Heart left ventricle (tissue), 16 donors: ENCODE data around the gene PGGT1B. TPM values are rescaled to one million over a fixed set of nuclear protein-coding genes. Genes with fewer than 3 reads are reported as not detected.

Experiments
- ATAC-seq, 4 donors: fragments of 200-7000 bp; cut with Tn5 transposase; one replicate each; pipeline ENCODE4 v1.9.1; 2020 to 2022; ENCODE audit warnings: moderate library complexity in 4 of 4, mild to moderate bottlenecking in 3 of 4, moderate number of reproducible peaks in 1 of 4
- DNase-seq, 5 donors: peaks; one replicate each; pipeline ENCODE4 v3.0.0-alpha.2; 2020
- H3K27ac ChIP-seq, 12 donors: fragments of 200-600 bp; sonication (generic) in 4 of 12; one replicate each; pipeline versions ENCODE4 v1.5.0 to v1.8.0; 2016 to 2022; ENCODE audit warnings: mild to moderate bottlenecking in 2 of 12
- H3K27me3 ChIP-seq, 9 donors: fragments of 200-600 bp; sonication (generic) in 2 of 9; one replicate each; pipeline versions ENCODE4 v1.5.1 to v1.8.0; 2016 to 2022; ENCODE audit warnings: mild to moderate bottlenecking in 3 of 9
- H3K36me3 ChIP-seq, 9 donors: fragments of 200-600 bp; sonication (generic) in 2 of 9; one replicate each; pipeline versions ENCODE4 v1.5.0 to v1.8.0; 2018 to 2022; ENCODE audit warnings: mild to moderate bottlenecking in 2 of 9
- H3K4me1 ChIP-seq, 12 donors: fragments of 200-600 bp; sonication (generic) in 4 of 12; one replicate each; pipeline versions ENCODE4 v1.5.0 to v1.8.0; 2016 to 2022; ENCODE audit warnings: mild to moderate bottlenecking in 3 of 12
- H3K4me3 ChIP-seq, 12 donors: fragments of 200-600 bp; sonication (generic) in 4 of 12; one replicate each; pipeline versions ENCODE4 v1.5.0 to v1.8.0; 2017 to 2022; ENCODE audit warnings: mild to moderate bottlenecking in 9 of 12, moderate library complexity in 4 of 12
- H3K9me3 ChIP-seq, 12 donors: fragments of 200-600 bp; sonication (generic) in 4 of 12; one replicate each; pipeline versions ENCODE4 v1.5.0 to v1.8.0; 2016 to 2022; ENCODE audit warnings: mild to moderate bottlenecking in 1 of 12
- POLR2A ChIP-seq, 2 donors: fragments of 450-650 bp; IDR thresholded peaks; one replicate each; pipeline ENCODE4 v1.6.1; 2017; ENCODE audit warnings: antibody characterized with exemption in 2 of 2, mild to moderate bottlenecking in 2 of 2, moderate library complexity in 2 of 2
- WGBS, 4 donors: extraction: QIAGEN DNeasy Blood & Tissue Kit in 2 of 4; methylation state at CpG; one replicate each; pipeline versions ENCODE4 v1.1.5 to v1.1.7; 2013 to 2018; 5-methylcytosine and 5-hydroxymethylcytosine counted together
- intact Hi-C, 10 donors: fragments of 100-400 bp; cut with DNase I; formaldehyde crosslinking; loops; one replicate each; pipeline versions ENCODE4 v1.11.1 to v1.14.2; 2022
- polyA plus RNA-seq, 2 donors: library from polyadenylated mRNA; stranded (reverse); fragments of 200-250 nt; gene quantifications; one replicate each; pipeline ENCODE4 v1.2.3, GENCODE V29; 2013
- total RNA-seq, 9 donors: library from RNA; depleted of rRNA in 2 of 9; stranded (reverse); fragments of >200 nt in 2 of 9; fragmentation: NEBNext Ultra II Directional in 3 of 9; extraction: Animal tissue kit (Norgen Biotek cat#: 25700) in 3 of 9; gene quantifications; one replicate each; pipeline versions ENCODE4 v1.1.0 to v1.2.4, GENCODE V29; 2016 to 2023
- TF ChIP-seq, protein P1 (sequence below), 12 donors: fragments of 200-600 bp; sonication (generic) in 4 of 12; IDR thresholded peaks; one replicate each; pipeline versions ENCODE4 v1.5.0 to v1.8.0; 2018 to 2022; ENCODE audit warnings: antibody characterized with exemption in 12 of 12, mild to moderate bottlenecking in 5 of 12
- donor health status: ischemic (EF 13 %, LVEDD 7.1; RV severe dilation, severe dysfunction).
- donor health status: healthy with polysubstance abuse.
- donor health status: DM: no; HTN: yes; CAD: no.
- donor health status: DM: no; HTN: no; CAD: no.
- donor health status: ischemic (EF 25% LVEDD 6.9; RV normal size, moderate dysfunction).
- donor health status: ischemic (EF 25% LVEDD 5.7; RV mildly dilated, moderate dysfunction).
- donor health status: healthy.
- donor health status: DM: yes; HTN: yes; CAD: no.
- donor health status: ischemic (EF 35%, LVEDD 5.7; RV mildly dilated, moderate dysfunction).
- donor health status: nonischemic (EF 11% LVEDD 7.7; RV severe dilation, severe dysfunction).
- donor health status: DM: yes; HTN: yes; CAD: no.
- donor health status: PGD.
- donor health status: ischemic (EF 29% LVEDD 5.4; RV normal size, mild dysfunction).
- donor health status: nonischemic (EF 23%, LVEDD 6.1; RV moderate dilation, normal function).

Gene PGGT1B
- total and polyA plus RNA-seq, 11 donors: 2.8 to 36.8 (median 23.1) TPM

DNA sequence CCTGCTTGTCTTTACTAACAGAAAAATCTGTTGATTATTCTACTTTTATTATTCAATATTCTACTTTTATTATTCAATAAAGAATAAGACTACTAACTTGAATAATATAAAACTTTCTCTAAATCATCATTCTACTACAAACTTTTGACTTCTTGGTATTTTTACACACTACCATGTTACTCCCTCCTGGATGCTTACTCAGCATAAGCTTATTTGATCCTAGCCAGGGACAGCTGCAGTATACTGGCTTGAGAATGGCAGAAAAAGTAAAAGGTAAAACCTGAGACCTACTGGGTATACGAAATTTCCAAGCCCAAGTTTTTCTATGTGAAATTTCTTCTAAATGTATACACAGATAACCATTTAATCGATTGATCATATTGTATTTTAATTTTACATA is 26.1 kb downstream of the PGGT1B start:
- DNase-seq (no peak), ATAC-seq (no peak)
- no peaks in the 10 kb centered on the region for H3K9me3 ChIP-seq
- H3K36me3 ChIP-seq: peaks cover 0 to 88% (median 74%) of the 10 kb centered on the region in 9 donors
- no peak for TF ChIP-seq POLR2A (IDR thresholded peaks at IDR 0.05)
- TF ChIP-seq, protein P1, sequence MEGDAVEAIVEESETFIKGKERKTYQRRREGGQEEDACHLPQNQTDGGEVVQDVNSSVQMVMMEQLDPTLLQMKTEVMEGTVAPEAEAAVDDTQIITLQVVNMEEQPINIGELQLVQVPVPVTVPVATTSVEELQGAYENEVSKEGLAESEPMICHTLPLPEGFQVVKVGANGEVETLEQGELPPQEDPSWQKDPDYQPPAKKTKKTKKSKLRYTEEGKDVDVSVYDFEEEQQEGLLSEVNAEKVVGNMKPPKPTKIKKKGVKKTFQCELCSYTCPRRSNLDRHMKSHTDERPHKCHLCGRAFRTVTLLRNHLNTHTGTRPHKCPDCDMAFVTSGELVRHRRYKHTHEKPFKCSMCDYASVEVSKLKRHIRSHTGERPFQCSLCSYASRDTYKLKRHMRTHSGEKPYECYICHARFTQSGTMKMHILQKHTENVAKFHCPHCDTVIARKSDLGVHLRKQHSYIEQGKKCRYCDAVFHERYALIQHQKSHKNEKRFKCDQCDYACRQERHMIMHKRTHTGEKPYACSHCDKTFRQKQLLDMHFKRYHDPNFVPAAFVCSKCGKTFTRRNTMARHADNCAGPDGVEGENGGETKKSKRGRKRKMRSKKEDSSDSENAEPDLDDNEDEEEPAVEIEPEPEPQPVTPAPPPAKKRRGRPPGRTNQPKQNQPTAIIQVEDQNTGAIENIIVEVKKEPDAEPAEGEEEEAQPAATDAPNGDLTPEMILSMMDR (IDR thresholded peaks at IDR 0.05): no peak
- H3K27ac ChIP-seq: no peak overlapping the region
- intact Hi-C loops: no loop called here
- no peaks in the 10 kb centered on the region for H3K27me3 ChIP-seq
- H3K4me1 ChIP-seq: peaks cover 0 to 2% (median 0%) of the 10 kb centered on the region in 12 donors
- 95 to 96% (median 95%) methylated on average over 2 of the region's 2 CpGs for WGBS, 4 donors
- no peak overlapping the region for H3K4me3 ChIP-seq

DNA sequence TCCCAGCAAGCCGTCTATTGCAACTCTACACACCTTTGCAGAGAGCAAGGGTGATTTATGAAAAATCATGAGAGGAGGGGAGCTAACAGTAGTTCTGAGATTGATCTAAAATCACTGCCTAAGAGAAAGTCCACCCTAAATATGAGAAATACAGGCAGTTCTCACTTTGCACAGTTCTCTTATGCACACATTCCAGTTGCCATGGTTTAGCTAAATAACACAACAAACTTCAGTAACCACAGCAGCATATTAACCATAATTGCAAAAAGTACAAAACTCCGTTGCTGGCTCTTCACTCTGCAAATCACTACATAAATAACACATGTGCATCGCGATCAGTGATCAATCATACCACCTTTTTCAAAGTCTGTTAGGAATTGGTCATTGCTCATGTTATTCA is 31.1 kb downstream of the PGGT1B start:
- H3K27ac ChIP-seq: no peak overlapping the region
- no peaks in the 10 kb centered on the region for H3K9me3 ChIP-seq
- WGBS, 4 donors: 93 to 97% (median 94%) methylated on average over 4 of the region's 4 CpGs
- DNase-seq (no peak), ATAC-seq (no peak)
- no peak for TF ChIP-seq POLR2A (IDR thresholded peaks at IDR 0.05)
- TF ChIP-seq, protein P1 (IDR thresholded peaks at IDR 0.05): no peak
- H3K27me3 ChIP-seq: no peaks in the 10 kb centered on the region
- intact Hi-C loops: no loop called here
- H3K36me3 ChIP-seq: peaks cover 0 to 89% (median 75%) of the 10 kb centered on the region in 9 donors
- no peak overlapping the region for H3K4me3 ChIP-seq
- H3K4me1 ChIP-seq: no peaks in the 10 kb centered on the region

DNA sequence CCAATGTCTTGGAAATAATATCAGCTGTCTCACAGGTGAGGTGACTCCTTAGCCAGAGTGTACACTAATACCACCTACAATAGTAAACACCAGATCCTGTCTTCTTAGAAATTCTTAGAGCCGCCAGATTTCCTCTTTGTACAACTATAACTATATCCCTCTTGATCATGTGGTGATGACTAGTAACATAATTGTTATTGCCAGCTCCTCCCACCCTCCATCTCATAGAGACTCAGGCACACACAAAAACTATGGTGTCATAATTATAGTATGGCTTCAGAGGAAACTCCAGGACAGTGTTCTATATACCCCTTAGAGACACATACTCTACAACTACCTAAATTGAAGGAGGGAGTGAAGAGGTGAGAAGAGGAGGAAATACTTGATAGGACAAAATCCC is 33.1 kb downstream of the PGGT1B start:
- no peaks in the 10 kb centered on the region for H3K9me3 ChIP-seq
- peaks cover 0 to 84% (median 56%) of the 10 kb centered on the region in 9 donors for H3K36me3 ChIP-seq
- TF ChIP-seq, protein P1 (IDR thresholded peaks at IDR 0.05): no peak
- no peak for TF ChIP-seq POLR2A (IDR thresholded peaks at IDR 0.05)
- no peak for DNase-seq
- ATAC-seq: no peak
- no peak overlapping the region for H3K4me3 ChIP-seq
- 96 to 100% (median 99%) methylated on average over 1 of the region's 1 CpG for WGBS, 4 donors
- no peaks in the 10 kb centered on the region for H3K4me1 ChIP-seq
- no peak overlapping the region for H3K27ac ChIP-seq
- intact Hi-C loops: no loop called here
- no peaks in the 10 kb centered on the region for H3K27me3 ChIP-seq

DNA sequence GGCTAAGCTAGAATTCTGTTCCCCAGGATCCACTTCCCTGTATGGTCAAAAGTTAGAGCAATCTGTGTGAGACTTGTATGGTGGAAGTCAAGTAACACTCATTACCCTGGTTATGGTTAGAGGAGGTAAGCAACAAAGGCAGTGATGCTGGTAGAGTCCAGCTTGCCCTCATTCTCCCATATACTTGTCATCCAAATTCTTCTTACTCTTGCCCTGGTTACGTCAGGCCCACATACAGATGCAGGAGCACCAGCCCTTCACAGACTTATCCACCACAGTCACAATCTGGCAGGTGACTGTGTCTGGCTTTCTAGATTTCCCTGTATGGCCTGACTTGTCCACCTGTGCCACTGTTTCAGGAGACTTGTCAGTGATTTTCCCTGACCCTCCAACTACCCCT is 35.4 kb downstream of the PGGT1B start:
- Histone ChIP-seq H3K4me1 (no peaks in the 10 kb centered on the region), H3K27ac (no peak overlapping the region), H3K27me3 (no peaks in the 10 kb centered on the region), H3K9me3 (no peaks in the 10 kb centered on the region), H3K36me3 (peaks cover 0 to 92% (median 70%) of the 10 kb centered on the region in 9 donors), H3K4me3 (no peak overlapping the region)
- ATAC-seq: no peak
- WGBS, 4 donors: 92 to 100% (median 97%) methylated on average over 1 of the region's 1 CpG
- DNase-seq: no peak
- intact Hi-C loops: no loop called here
- TF ChIP-seq, protein P1 (IDR thresholded peaks at IDR 0.05): no peak
- TF ChIP-seq POLR2A (IDR thresholded peaks at IDR 0.05): no peak
